Measurements from ENCODE around the gene MOGAT1.
"Not testable (repeated sequence)": the region's sequence is repeated elsewhere in the genome, so short reads cannot be mapped to it uniquely, and the experiment has no call there.

The MOGAT1 gene

DNA sequence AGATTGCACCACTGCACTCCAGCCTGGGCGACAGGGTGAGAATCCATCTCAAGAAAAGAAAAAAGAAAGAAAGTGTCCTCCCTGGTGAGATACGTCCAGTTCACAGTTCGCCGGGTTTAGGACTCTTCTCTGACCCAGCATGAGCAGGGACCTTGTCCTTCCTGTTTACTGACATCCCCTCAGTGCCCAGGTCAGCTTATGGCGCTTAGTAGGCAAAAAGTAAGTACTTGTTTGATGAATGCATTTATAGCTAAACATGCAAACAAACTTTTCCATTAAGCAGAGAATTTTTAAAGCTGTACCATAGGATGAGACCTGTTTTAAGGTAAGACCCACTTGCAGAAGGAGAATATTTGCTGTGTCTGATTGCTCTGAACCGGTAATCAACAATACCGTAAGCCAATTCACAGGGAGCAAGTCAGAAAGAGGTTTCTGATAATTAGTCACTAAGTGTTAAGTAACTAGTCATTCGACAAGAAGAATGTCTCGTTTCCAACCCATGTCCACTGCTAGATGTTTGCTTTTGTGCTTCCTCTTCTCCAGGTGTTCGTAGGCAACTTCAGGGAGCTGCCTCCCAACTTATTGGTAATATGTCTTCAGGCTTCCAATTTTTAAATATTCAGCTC lies 40.0 kb downstream of the MOGAT1 start:
- no peak for DNase-seq

DNA sequence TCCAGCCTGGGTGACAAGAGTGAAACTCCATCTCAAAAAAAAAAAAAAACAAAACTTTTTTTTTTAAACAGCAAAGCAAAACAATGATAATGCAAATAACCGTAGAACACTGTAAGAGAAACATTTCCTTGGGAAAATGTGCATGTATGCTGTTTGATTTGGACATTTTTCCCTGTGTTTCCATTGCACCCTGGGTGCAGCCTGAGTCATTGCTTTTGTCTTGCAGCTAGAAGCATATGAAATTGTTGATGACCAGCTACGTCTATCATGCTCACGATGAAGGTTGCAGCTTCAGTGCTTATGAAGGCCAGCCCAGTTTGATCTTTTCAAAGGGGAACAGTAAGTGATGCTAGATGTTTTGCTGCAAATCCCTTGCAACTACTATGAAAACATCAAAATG lies 41.5 kb downstream of the MOGAT1 start:
- DNase-seq, result no peak

DNA sequence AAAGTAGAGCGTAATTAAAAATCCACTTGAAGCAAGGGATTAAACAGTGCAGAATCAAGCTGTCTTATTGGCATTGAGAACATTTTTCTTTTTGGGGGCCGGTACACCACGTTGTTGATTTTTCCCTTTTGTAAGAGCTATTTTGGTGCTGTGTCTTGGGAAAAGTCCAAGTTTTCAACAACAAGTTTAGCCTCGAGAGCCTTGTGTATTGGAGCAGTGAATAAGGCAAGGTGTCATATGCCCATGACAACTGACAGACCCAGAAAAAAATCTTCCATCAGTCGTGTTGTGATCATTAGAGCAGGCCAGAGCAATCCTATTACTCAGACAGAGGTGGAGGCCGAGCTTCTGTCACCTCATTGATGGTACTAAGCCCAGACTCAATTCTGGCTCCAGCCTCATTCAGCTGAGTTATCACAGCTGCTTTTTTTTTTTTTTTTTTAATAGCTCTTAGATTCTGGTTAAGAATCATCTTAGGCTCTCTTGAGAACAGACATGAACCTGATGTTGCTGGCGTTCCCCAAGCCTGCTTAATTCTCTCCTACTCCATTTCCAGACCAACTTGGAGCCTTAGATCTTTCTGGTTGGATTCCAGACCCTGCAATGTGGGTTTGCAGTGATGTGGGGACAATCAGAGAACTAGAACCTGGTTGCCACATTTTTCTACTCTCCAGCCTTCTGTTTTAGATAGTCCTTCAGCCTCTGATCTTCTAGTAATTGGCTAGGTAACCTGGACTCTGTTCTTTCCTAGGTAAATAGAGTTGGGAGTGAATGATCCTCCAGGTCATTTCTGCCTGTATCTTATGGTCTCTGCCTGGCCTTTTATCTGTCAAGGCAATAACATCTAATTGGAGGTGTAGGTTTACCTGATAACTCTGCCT lies 43.1 kb downstream of the MOGAT1 start:
- DNase-seq, result no peak

DNA sequence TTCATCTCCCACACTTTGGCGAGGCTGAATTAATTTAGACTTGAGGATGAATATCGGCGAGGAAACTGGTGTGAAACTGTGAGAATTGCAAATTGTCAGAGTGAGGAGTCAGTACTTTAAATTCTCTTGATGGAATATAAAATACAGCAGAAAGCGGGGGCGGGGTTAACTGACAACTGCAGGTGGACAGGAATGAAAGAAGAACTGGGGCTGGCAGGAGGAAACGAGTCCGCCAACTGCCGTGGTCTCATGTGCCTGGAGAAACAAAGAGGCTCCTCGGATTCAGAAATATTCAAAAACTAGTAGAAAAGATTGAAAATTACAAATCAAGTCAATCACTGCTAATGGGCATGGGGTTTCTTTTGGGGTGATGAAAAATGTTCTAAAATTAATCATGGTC lies 44.3 kb downstream of the MOGAT1 start:
- no peak for DNase-seq

DNA sequence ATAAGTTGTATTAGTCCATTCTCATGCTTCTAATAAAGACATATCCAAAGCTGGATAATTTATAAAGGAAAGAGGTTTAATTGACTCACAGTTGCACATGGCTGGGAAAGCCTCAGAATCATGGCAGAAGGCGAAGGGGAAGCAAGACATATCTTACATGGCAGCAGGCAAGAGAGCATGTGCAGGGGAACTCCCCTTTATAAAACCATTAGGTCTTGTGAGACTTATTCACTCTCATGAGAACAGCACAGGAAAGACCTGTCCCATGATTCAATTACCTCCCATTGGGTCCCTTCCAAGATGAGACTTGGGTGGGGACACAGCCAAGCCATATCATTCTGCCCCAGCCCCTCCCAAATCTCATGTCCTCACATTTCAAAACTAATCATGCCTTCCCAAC lies 48.3 kb downstream of the MOGAT1 start:
- not testable (repeated sequence) for DNase-seq

DNA sequence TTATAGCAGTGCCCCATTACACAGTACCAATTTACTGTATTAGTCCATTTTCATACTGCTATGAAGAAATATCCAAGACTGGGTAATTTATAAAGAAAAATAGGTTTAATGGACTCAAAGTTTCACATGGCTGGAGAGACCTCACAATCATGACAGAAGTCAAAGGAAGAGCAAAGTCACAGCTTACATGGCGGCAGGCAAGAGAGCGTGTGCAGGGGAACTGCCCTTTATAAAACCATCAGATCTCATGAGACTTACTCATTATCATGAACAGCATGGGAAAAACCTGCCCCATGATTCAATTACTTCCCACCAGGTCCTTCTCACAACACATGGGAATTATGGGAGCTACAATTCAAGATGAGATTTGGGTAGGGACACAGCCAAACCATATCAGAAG lies 50.1 kb downstream of the MOGAT1 start:
- DNase-seq, result not testable (repeated sequence)

DNA sequence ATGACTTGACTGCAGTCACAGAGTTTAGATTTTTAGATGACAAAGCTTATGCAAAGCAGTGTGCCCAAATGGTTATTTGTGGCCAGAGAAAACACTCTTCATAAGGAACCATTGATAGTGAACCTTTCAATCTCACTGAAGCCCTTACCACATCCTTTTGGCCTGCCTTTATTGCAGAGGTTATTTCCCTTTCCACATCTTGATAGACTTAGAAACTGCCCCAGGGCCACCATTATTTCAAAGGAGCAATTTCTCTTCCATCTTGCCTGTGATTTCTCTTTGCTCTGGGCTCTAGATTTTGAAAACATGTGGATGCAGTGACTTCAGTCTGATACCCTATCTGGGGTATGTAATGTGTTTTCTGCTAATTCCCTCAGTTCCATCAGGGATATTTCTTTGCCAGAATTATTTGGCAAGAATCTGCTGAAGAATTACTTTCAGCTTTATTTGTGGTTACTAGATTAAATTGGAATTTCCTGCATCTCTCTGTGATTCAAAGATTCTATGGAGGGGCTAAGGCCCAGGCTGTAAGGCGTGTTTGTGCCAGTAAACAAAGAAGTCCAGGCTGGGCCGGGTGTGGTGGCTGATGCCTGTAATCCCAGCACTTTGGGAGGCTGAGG lies 51.0 kb downstream of the MOGAT1 start:
- DNase-seq, result no peak

DNA sequence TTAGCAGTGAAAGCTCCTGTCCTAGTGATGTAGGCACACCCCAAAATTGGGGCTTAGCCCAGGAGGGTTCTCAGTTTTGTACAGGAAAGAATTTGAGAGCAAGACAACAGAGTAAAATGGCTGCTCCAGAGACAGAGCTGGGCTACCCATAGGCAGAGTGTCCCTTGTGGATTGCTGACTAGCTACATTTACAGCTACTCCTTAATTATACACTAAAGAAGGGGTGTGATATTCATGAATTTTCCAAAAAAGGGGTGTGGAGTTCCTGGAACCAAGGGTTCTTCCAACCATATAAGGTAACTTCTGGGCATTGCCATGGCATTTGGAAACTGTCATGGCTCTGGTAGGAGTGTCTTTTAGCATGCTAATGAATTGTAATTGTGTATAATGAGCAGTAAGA lies 52.8 kb downstream of the MOGAT1 start:
- DNase-seq, result no peak

DNA sequence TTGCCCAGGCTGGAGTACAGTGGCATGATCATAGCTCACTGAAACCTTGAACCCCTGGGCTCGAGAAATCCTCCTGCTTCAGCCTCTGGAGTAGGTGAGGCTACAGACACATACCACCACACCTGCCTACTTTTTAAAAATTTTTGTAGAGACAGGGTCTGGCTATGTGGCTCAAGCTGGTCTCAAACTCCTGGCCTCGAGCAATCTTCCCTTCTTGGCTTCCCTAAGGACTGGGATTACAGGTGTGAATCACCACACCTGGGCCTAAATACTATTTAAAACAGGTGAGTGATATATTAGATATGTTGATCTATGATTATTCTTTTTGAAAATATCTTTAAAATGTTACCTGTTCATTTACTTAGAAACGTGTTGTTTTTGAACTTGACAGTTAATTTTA lies 57.2 kb downstream of the MOGAT1 start:
- DNase-seq, result no peak

DNA sequence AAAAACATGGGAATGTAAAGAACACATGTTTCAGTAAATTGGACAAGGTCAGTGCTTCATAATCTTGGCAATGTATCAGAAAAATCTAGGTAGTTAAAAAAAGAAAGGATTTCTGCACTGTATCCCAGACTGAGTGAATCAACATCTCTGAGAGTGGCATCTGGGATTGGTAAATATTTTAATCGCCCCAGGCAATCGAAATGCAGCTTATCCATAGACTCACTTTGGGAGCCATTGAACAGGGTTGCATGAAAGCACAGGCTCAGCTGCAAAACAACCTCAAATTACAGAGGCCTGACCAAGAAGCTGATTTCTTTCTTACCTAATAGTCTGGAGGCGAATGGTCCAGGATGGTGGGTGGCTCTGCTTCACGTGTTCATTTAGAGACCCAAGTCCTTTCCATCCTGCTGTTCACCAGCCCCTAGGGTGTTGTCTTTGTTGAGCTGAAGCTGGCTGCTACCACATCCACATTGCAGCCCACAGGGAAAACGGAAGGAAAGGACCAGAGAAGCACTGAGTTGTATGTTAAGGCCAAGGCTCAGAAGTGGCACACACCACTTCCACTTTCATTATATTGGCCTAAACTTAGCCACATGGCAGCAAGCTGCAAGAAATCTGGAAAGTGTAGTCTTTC lies 59.0 kb downstream of the MOGAT1 start:
- DNase-seq, result no peak

DNA sequence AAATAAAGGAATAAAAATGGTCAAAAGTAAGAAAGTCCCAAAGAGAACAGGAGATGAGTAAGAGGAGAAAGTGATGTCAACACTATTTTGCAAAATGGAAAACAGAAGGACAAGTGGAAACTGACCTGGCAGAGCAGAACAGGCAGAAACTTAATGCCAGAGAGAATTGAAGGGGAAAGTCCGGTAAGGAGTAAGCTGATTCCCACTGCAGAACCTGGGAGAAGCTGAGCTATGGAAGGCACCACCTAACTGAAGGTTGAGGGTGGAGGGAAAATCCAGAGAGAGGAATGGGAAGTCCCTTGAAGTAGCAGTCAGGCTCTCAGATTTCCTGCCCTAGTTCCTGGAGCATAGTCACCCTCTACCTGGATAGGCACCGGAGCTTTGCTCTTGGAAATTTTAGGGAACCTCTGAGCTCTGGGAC lies 59.8 kb downstream of the MOGAT1 start:
- no peak for DNase-seq

DNA sequence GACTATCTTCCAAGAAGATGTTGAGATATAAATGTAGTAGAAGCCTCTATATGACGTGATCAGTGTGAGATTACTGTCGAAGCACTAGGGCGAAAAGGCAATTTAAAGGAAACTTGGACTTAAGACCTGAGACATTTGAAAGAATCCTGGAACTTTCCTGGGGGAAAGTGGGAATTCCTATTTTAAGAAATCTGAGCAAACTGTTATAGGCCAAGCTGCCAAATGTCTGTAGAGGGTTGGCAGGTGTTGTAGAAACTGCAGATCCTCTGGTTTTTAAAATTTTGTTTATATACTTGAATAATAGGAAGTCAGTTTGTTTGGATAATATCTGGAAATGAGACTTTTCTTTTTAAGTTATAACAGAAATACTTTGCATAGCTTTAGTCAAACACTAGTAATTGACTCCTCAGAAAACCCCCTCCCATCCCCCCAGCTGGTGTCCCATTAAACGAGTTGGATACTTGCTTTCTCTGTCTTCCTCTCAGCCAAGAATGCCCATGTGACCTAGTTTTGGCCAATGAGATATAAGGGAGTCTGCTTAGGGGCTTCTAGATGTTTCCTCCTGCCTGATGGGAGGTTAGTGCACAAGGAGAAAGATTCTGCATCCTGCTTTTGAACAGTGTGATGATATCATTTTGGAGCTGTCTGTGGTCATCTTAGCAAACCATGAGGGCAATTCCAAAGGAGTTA lies 61.2 kb downstream of the MOGAT1 start:
- DNase-seq, result no peak

DNA sequence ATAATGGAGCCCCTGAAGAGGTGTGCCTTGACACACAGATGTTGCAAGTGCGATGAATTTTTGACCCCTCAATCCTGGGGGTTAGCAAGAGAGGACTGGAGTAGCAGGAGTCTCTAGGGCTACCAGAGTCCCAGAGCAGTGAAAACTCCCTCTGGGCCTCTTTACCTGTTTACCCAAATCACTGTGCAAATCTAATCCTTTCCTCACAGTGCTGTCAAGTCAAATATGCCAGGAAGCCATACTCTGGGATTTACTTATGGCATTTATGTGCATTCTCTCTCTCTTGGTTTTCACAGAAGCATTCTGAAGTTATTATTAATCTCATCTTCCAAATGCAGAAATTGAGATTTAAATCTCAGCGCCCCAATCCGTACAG lies 62.0 kb downstream of the MOGAT1 start:
- no peak for DNase-seq

DNA sequence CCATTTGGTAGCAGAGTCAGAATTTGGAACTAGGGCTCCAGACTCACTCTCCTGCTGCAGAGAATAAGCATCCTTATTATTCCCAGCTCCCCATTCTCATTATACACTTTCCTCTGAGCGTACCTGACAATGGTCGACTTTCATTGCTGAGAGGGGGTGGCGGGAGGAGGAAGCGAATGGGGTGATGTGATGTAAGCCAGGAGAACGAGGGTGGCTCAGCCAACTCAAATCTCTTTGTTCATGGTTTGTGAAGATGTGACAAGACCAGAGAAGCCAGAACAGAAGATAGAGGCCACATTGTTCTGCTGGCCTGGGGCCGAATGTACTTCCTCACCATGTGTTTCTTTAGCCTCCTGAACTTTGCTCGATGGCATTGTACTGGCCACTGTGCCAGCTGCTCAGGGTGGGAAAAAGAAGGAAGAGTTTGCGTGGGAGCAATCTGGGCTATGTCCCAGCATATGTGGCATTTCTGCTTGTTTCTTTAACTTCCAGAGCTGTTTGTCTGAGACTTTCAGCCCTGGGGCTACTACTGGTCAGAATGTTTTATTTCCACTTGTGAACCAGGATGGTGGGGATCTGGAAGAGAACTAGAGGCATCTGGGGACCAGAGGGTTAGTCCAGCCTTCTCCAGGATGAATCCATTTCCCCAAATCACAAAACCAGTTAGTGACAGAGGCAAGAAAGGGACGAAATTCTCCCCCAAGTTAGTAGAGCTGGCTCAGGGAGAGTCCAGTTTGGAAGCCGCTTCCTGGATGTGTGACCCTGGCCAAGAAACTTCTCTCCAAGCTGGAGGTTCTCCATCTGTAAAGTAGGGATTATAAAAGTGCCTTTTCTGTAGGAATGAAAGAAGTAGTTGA lies 62.6 kb downstream of the MOGAT1 start:
- no peak for DNase-seq

DNA sequence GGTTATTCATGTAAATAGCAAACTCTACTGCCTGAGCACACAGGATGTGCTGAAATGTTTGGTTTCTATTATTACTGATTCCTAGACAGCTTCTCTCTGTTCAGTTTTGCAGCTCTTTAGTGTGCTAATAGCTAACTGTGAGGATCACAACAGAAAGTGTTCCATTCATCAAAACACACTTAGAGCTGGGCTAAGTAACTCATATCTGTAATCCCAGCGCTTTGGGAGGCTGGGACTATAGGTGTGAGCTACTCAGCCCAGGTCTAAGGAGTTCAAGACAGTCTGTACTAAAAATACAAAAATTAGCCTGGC lies 63.2 kb downstream of the MOGAT1 start:
- no peak for DNase-seq

DNA sequence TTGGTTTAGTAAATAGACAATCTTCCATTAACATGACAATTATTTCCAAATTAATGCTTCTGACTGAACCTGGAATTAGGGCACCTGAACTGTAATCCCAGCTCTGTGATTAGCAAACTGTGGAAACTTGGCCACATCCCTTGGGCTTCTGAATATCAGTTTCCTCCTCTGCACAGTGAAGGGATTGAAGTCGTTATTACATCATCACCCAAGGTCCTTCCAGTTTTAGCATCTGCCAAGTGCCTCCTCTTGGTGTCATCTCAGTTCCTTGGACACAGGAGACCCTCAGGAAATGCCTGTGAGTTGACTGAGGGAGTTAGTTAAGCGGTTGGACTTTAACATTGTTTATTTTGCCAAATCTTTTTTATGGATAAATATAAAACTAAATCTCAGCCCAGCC lies 64.8 kb downstream of the MOGAT1 start:
- DNase-seq, result no peak

DNA sequence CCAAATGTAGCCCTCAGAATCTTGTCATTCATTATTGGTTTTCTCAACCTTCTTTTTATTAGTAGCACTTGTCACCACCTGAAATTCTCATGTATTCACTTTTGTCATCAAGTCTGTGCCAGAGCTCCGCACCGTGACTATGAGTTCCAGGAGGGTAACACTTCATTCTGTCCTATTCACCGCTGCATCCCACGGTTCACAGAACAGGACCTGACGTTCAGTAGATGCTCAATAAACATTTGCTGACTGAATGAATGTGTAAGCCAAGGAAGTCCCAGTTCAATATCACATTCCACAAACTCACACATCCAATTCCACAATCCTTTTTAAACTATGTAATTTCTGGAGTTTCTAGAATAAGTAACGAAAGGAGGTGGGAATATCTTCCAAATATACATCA lies 65.5 kb downstream of the MOGAT1 start:
- DNase-seq, result no peak

DNA sequence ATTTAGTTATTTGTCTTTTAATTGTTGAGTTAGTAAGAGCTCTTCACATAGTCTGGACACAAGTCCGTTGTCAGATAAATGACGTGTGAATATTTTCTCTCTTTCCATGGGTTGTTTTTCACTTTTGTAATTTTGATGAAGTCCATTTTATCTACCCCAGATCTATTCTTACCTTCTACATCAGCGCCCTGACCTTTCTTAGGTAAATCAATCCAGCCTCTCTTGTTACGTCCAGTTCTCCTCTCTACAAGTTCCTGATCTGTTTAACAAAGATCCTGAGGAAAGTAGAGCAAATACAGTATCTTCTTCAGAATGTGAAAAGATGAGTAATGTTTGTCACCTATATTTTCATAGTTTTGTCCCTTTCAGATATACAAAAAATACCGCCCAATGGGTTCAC lies 66.9 kb downstream of the MOGAT1 start:
- DNase-seq, result no peak

DNA sequence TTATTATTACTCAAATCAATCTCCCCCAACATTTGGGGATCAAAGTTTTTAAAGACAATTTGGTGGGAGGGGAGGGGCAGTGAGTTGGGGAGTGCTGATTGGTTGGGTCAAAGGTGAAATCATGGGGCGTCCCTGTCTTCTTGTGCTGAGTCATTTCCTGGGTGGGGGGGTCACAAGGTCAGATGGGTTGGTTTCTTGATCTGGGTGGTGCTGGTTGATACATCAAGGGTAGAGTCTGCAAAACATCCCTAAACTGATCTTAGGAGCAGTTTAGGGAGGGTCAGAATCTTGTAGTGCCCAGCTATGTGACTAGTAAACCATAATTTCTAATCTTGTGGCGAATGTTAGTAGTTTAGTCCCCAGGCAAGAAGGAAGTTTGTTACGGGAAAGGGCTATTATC lies 67.4 kb downstream of the MOGAT1 start:
- no peak for DNase-seq

DNA sequence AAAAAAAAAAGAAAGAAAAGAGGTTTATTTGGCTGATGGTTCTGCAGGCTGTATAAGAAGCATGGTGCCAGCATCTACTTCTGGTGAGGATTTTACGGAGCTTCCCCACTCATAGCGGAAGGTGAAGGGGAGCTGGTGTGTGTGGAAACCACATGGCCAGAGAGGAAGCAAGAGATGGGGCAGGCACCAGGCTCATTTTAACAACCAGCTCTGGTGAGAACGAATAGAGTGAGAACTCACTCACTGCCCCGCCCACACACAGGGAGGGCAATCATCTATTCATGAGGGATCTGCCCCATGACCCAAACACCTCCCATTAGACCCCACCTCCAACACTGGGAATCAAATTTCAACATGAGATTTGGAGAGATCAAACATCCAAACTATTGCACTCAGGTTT lies 68.5 kb downstream of the MOGAT1 start:
- no peak for DNase-seq

DNA sequence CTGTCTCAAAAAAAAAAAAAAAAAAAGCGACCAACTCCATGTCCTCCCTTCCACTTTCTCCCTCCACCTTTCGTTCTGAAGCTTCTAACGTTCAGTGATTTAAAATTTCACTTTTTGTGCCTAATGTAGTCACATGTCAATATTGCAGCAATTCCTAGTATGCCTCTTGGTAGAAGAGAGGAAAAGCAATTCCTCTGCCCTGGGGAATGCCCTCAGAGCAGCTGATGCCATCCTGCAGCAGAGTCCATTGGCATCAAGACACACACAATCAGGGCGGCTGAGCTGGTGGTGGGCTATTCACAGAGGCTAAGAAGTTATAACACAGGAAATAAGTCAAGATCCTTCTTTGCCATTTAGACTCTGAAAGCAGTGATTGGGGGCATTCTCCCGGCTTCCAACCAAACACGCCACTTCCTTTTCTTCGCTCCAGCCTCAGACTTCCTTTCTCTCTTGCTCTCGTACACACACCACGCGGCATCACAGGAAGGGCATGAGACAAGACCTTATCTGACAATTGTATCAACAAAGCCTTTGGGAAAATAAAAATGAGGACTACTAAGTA lies 71.9 kb downstream of the MOGAT1 start:
- DNase-seq, result no peak

Measured in NCI-H1436 treated with DMSO at 0.1 percent for 48 hours (cell line).